H9 (cell line): Measurements from ENCODE around the gene GBP4. TPM values are rescaled to one million over a fixed set of nuclear protein-coding genes. Genes with fewer than 3 reads are reported as not detected.

Experiments used
- DNase-seq: peaks from one replicate; pipeline ENCODE4 v3.0.0-alpha.2; 2017
- H2AFZ ChIP-seq: one replicate; pipeline ENCODE4 v1.6.1; 2013; ENCODE audit warnings: mild to moderate bottlenecking, low read length, control low read depth, moderate library complexity
- H2AK5ac ChIP-seq: 2 replicates; pipeline ENCODE4 v1.6.1; 2013; ENCODE audit warnings: low read length, control low read depth, mixed read lengths; ENCODE audit not compliant: insufficient read length
- H2BK120ac ChIP-seq: one replicate; pipeline ENCODE4 v1.6.1; 2013; ENCODE audit warnings: low read depth, mild to moderate bottlenecking, low read length, control low read depth, inconsistent platforms; ENCODE audit not compliant: poor library complexity, severe bottlenecking
- H2BK12ac ChIP-seq: 2 replicates; pipeline ENCODE4 v1.6.1; 2013; ENCODE audit warnings: low read length, control low read depth, mixed read lengths, low read depth; ENCODE audit not compliant: insufficient read length
- H2BK15ac ChIP-seq: 2 replicates; pipeline ENCODE4 v1.6.1; 2013; ENCODE audit warnings: low read depth, low read length, control low read depth
- H2BK20ac ChIP-seq: one replicate; pipeline ENCODE4 v1.6.1; 2013; ENCODE audit warnings: low read depth, mild to moderate bottlenecking, low read length, control low read depth, inconsistent platforms; ENCODE audit not compliant: poor library complexity, severe bottlenecking
- H2BK5ac ChIP-seq: 2 replicates; pipeline ENCODE4 v1.6.1; 2013; ENCODE audit warnings: low read length, control low read depth, mixed read lengths; ENCODE audit not compliant: insufficient read length
- H3K14ac ChIP-seq: 2 replicates; pipeline ENCODE4 v1.6.1; 2013; ENCODE audit warnings: low read length, control low read depth; ENCODE audit not compliant: insufficient read depth
- H3K18ac ChIP-seq: 2 replicates; pipeline ENCODE4 v1.6.1; 2013; ENCODE audit warnings: low read depth, mild to moderate bottlenecking, mixed read lengths, low read length, control low read depth; ENCODE audit not compliant: insufficient read length
- H3K23ac ChIP-seq: 2 replicates; pipeline ENCODE4 v1.6.1; 2013; ENCODE audit warnings: low read length, control low read depth, mixed read lengths, low read depth; ENCODE audit not compliant: insufficient read length
- H3K23me2 ChIP-seq: 2 replicates; pipeline ENCODE4 v1.6.1; 2013; ENCODE audit warnings: low read depth, mild to moderate bottlenecking, mixed read lengths, low read length, control low read depth; ENCODE audit not compliant: insufficient read length, poor library complexity, severe bottlenecking
- H3K27ac ChIP-seq: 2 replicates; pipeline ENCODE4 v1.5.1; 2013; ENCODE audit warnings: low read length, control low read depth, mixed read lengths, low read depth; ENCODE audit not compliant: insufficient read length
- H3K27me3 ChIP-seq: 2 replicates; pipeline ENCODE4 v1.6.1; 2013; ENCODE audit warnings: low read length, control low read depth, inconsistent platforms; ENCODE audit not compliant: insufficient read depth
- H3K4ac ChIP-seq: 2 replicates; pipeline ENCODE4 v1.6.1; 2013; ENCODE audit warnings: low read depth, mild to moderate bottlenecking, control low read depth, inconsistent platforms, low read length, moderate library complexity
- H3K4me1 ChIP-seq: 2 replicates; pipeline ENCODE4 v1.6.1; 2013; ENCODE audit warnings: low read length, control low read depth, inconsistent platforms; ENCODE audit not compliant: insufficient read depth
- H3K4me2 ChIP-seq: 2 replicates; pipeline ENCODE4 v1.6.1; 2013; ENCODE audit warnings: low read length, control low read depth, mixed read lengths; ENCODE audit not compliant: insufficient read length, insufficient read depth
- H3K56ac ChIP-seq: 2 replicates; pipeline ENCODE4 v1.6.1; 2013; ENCODE audit warnings: low read depth, mild to moderate bottlenecking, mixed read lengths, low read length, control low read depth; ENCODE audit not compliant: insufficient read length
- H3K79me1 ChIP-seq: 2 replicates; pipeline ENCODE4 v1.6.1; 2013; ENCODE audit warnings: low read depth, mild to moderate bottlenecking, moderate library complexity, low read length, control low read depth, inconsistent platforms; ENCODE audit not compliant: insufficient read depth, poor library complexity, severe bottlenecking
- H3K79me2 ChIP-seq: 2 replicates; pipeline ENCODE4 v1.6.1; 2013; ENCODE audit warnings: low read length, control low read depth, inconsistent platforms; ENCODE audit not compliant: insufficient read depth
- H3K9ac ChIP-seq: 2 replicates; pipeline ENCODE4 v1.6.1; 2013; ENCODE audit warnings: low read length, control low read depth, mixed read lengths; ENCODE audit not compliant: insufficient read length; ENCODE audit errors: extremely low read depth
- H3K9me3 ChIP-seq: one replicate; pipeline ENCODE4 v1.6.1; 2013; ENCODE audit warnings: low read depth, low read length, inconsistent platforms; ENCODE audit not compliant: control insufficient read depth
- H3T11ph ChIP-seq: one replicate; pipeline ENCODE4 v1.6.1; 2013; ENCODE audit warnings: mild to moderate bottlenecking, low read length, control low read depth, inconsistent platforms
- H4K20me1 ChIP-seq: one replicate; pipeline ENCODE4 v1.6.1; 2013; ENCODE audit not compliant: control insufficient read depth, insufficient read length, insufficient read depth
- H4K5ac ChIP-seq: 2 replicates; pipeline ENCODE4 v1.6.1; 2013; ENCODE audit warnings: low read depth, mild to moderate bottlenecking, mixed read lengths, low read length, control low read depth; ENCODE audit not compliant: insufficient read length
- H4K8ac ChIP-seq: replicated peaks from 2 replicates; pipeline ENCODE4 v1.6.1; 2013; ENCODE audit warnings: low read length, control low read depth, mixed read lengths, low read depth; ENCODE audit not compliant: insufficient read length
- H4K91ac ChIP-seq: 2 replicates; pipeline ENCODE4 v1.6.1; 2013; ENCODE audit warnings: low read depth, mild to moderate bottlenecking, moderate library complexity, mixed read lengths, low read length, control low read depth; ENCODE audit not compliant: insufficient read length
- H3K27ac Mint-ChIP-seq, 3 experiments: 2 replicates in 2 of 3; 3 replicates in 1 of 3; pipeline ENCODE4 v1.8.0; 2020 to 2021; ENCODE audit warnings: mixed read lengths in 3 of 3, mild to moderate bottlenecking in 1 of 3, moderate library complexity in 1 of 3
- H3K27me3 Mint-ChIP-seq: 2 replicates; pipeline ENCODE4 v1.8.0; 2021; ENCODE audit warnings: low read depth, mild to moderate bottlenecking, moderate library complexity, mixed read lengths
- H3K36me3 Mint-ChIP-seq, 3 experiments: 2 replicates in 2 of 3; 3 replicates in 1 of 3; pipeline ENCODE4 v1.8.0; 2020 to 2021; ENCODE audit warnings: low read depth in 3 of 3, mixed read lengths in 3 of 3; ENCODE audit not compliant: insufficient read depth in 1 of 3
- H3K4me1 Mint-ChIP-seq, 2 experiments: 2 replicates each; pipeline ENCODE4 v1.8.0; 2020; ENCODE audit warnings: mixed read lengths in 2 of 2
- H3K4me3 Mint-ChIP-seq, 2 experiments: 2 replicates in 1 of 2; 3 replicates in 1 of 2; pipeline ENCODE4 v1.8.0; 2020 to 2021; ENCODE audit warnings: mild to moderate bottlenecking in 2 of 2, mixed read lengths in 2 of 2, moderate library complexity in 1 of 2
- H3K9me3 Mint-ChIP-seq, 2 experiments: 2 replicates in 1 of 2; 3 replicates in 1 of 2; pipeline ENCODE4 v1.8.0; 2020; ENCODE audit warnings: mild to moderate bottlenecking in 2 of 2, mixed read lengths in 2 of 2, moderate library complexity in 1 of 2
- WGBS: extraction: QIAGEN DNeasy Blood & Tissue Kit; methylation state at CpG from one replicate; pipeline ENCODE4 v1.1.7; 2013; ENCODE audit warnings: missing lambda C conversion rate, low lambda C conversion rate, mixed read lengths; ENCODE audit not compliant: insufficient read length; ENCODE audit errors: extremely low coverage; 5-methylcytosine and 5-hydroxymethylcytosine counted together
- total RNA-seq: library from RNA; stranded (reverse); gene quantifications from 2 replicates; pipeline ENCODE4 v1.2.1, GENCODE V29; 2021
- TF ChIP-seq, protein P1 (sequence below): fragments of 200-600 bp; sonication (generic); conservative IDR thresholded peaks from 3 replicates; pipeline ENCODE4 v1.8.0; 2021; ENCODE audit warnings: antibody characterized with exemption, mild to moderate bottlenecking

The GBP4 gene
- total RNA-seq, 1 experiment from 2014 or later, result not detected

- Histone ChIP-seq H3T11ph (no peak overlapping the region), H2BK120ac (no peak overlapping the region), H3K27ac (no peak overlapping the region), H4K91ac (no peak overlapping the region), H3K4me1 (no peaks in the 10 kb centered on the region), H4K8ac (no peak overlapping the region), H2BK20ac (no peak overlapping the region), H3K27me3 (no peaks in the 10 kb centered on the region; the same call in 1 of the 2 replicates), H3K4me2 (no peak overlapping the region), H3K4ac (no peak overlapping the region), H3K9ac (no peak overlapping the region), H4K5ac (no peak overlapping the region), H4K20me1 (no peaks in the 10 kb centered on the region), H2BK15ac (no peak overlapping the region), H2BK12ac (no peak overlapping the region), H3K23me2 (no peaks in the 10 kb centered on the region), H2AFZ (no peak overlapping the region), H3K18ac (no peak overlapping the region), H3K9me3 (no peaks in the 10 kb centered on the region), H3K79me2 (no peaks in the 10 kb centered on the region), H3K56ac (no peak overlapping the region), H3K23ac (no peak overlapping the region), H3K14ac (no peak overlapping the region), H3K79me1 (no peaks in the 10 kb centered on the region), H2AK5ac (no peak overlapping the region), H2BK5ac (no peak overlapping the region)
- WGBS, result no CpG with 5 or more reads among the region's 3 CpGs
- H3K9me3 Mint-ChIP-seq, result no peaks in the 10 kb centered on the region
- H3K27me3 Mint-ChIP-seq, result no peaks in the 10 kb centered on the region
- H3K4me3 Mint-ChIP-seq, result no peak overlapping the region; a peak in 1 of 5 replicates
- TF ChIP-seq, protein P1, sequence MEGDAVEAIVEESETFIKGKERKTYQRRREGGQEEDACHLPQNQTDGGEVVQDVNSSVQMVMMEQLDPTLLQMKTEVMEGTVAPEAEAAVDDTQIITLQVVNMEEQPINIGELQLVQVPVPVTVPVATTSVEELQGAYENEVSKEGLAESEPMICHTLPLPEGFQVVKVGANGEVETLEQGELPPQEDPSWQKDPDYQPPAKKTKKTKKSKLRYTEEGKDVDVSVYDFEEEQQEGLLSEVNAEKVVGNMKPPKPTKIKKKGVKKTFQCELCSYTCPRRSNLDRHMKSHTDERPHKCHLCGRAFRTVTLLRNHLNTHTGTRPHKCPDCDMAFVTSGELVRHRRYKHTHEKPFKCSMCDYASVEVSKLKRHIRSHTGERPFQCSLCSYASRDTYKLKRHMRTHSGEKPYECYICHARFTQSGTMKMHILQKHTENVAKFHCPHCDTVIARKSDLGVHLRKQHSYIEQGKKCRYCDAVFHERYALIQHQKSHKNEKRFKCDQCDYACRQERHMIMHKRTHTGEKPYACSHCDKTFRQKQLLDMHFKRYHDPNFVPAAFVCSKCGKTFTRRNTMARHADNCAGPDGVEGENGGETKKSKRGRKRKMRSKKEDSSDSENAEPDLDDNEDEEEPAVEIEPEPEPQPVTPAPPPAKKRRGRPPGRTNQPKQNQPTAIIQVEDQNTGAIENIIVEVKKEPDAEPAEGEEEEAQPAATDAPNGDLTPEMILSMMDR, result no peak
- no peak overlapping the region for H3K27ac Mint-ChIP-seq
- no peak for DNase-seq
- no peaks in the 10 kb centered on the region for H3K36me3 Mint-ChIP-seq
- H3K4me1 Mint-ChIP-seq, result peaks cover 0 to 3% of the 10 kb centered on the region in 2 experiments; a peak in 1 of 4 replicates
Observed at GRCh38 chr1:89174491-89174890, 24.3 kb downstream of the GBP4 start.
